HG02571 (cell line): ENCODE results near the gene B3GAT1.
"Not testable (repeated sequence)": the region's sequence is repeated elsewhere in the genome, so short reads cannot be mapped to it uniquely, and the experiment has no call there.

Source experiments
- ATAC-seq: cut with Tn5 transposase; IDR thresholded peaks from one replicate; pipeline ENCODE4 v1.9.1; 2021; ENCODE audit warnings: mild to moderate bottlenecking, moderate library complexity; ENCODE audit not compliant: unreplicated experiment

Gene B3GAT1

DNA sequence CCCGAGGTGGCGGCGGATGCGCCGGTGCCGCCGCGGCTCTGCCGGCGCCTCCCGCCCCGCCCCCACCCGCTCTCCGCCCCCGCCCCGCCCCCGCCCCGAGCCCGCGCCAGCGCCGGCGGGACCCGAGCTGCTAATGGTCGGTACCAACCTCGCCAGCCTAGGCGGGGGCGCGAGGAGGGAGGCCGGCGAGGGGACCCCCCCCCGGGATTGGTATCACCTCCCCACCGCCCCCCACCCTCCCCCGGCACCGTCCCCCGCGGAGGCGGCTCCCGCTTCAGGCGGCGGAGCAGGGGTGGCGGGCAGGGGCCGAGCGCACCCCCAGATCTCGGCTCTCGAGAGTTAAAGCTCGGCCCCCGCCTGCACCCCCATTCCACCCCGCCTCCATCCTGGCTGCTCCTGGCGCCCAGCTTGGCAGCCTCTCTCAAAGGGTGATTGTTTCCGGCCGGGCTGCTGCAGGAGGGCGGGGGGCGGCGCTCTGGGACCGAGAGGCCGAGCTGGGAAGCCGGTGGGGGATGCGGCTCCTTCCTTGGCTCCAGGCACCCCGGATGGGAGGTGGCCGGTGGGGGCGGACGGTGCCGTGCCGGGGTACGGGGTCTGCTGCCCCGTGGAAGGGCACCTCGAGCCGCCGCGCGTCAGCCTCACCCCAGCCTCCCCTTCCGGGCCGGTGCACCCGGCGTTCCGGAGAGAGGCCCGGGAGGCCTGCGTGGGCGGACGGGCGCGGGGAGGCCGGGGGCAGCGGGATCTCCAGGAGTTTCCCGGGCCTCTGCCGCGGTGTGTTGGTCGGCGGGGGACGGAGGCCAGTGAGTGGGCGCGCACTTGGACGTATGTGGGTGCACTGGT lies at the start of gene B3GAT1:
TSS of gene B3GAT1 (minus strand) at position 40 of the 840 bp plus-strand sequence. CDS start 24,583 bp downstream, outside the sequence.
- no peak for ATAC-seq

DNA sequence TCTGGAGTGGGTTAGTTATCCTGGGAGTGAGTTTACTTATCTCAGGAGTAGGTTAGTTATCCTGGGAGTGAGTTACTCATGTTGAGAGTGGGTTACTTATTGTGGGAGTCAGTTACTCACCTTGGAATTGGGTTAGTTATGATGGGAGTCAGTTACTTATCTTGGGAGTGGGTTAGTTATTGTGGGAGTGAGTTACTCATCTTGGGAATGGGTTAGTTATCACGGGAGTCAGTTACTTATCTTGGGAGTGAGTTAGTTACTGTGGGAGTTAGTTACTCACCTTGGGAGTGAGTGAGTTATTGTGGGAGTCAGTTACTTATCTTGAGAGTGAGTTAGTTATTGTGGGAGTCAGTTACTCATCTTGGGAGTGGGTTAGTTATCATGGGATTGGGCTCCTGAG lies 49.6 kb upstream of the B3GAT1 start:
- ATAC-seq: no peak

GRCh38 chr11:134460881-134461280 lies 48.8 kb upstream of the B3GAT1 start:
- ATAC-seq: no peak

GRCh38 chr11:134460062-134460561 lies 48.1 kb upstream of the B3GAT1 start:
- ATAC-seq: no peak

DNA sequence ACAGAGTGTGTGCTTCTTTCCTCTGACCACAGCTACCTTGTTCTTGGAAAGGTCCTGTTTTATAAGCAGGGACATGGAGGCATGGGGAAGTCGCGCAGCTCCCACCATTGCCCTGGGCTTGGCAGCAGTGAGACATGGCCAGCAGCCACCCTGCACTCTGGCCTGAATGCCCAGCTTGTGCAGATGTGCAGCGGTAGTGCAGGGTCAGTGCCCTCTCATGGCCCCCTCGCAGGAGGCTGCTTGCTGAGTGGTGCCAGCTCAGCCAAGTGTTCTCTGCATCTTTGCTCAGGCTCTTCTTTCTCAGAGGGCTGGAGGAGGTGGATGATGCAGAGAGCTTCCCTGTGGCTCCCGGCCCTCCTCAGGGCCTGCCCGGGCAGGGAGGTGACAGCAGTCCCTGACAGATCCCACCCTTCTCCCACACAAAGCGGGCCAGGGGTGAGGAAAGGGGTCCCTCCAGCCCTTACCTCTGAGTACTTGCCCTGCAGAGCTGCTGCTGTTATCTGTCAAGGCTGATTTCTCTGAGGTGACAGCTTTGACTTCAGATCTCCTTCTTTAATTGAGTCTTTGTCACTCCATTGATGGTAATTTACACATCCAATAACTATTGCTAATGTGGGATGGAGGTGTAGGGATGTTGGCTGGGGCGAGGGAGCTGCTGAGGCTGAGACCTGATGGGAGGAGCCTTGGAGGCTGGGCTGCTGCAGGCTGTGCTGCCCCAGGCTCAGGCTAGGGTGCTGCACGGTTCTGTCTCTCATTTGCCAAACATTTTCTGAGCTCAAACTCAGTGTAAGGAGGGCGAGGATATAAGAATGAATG lies 47.4 kb upstream of the B3GAT1 start:
- no peak for ATAC-seq

DNA sequence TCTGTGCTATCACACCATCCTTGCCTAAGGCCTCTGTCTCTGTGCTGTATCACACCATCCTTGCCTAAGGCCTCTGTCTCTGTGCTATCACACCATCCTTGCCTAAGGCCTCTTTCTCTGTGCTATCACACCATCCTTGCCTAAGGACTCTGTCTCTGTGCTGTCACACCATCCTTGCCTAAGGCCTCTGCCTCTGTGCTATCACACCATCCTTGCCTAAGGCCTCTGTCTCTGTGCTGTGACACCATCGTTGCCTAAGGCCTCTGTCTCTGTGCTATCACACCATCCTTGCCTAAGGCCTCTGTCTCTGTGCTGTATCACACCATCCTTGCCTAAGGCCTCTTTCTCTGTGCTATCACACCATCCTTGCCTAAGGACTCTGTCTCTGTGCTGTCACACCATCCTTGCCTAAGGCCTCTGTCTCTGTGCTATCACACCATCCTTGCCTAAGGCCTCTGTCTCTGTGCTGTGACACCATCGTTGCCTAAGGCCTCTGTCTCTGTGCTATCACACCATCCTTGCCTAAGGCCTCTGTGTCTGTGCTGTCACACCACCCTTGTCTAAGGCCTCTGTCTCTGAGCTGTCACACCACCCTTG lies 45.5 kb upstream of the B3GAT1 start:
- not testable (repeated sequence) for ATAC-seq

GRCh38 chr11:134455516-134455915 lies 43.5 kb upstream of the B3GAT1 start:
- no peak for ATAC-seq

DNA sequence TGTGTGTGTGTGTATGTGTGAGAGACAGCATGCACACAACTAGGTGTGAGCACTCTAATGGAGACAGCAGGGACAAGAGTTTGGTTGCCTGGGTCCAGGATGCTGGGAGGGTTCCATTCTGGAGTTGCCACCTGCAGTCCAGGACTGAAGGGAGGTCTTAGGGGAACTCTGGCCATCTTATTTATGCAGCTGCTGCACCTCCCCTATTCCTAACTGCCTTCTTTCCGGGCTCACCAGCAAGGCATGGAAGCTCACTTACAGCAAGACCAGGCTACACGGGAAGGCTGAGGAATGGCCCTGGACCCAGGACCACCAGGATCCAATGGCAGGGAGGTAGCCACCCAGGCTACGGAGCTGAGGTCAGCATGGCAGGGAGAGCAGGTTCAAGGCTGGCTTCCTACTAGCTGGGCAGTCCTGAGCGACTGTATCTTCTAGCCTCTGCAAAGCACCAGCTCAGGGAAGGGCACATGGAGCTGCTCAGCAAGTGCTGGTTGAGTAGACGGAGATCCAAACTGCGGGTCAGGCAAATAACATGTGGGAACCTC lies 42.2 kb upstream of the B3GAT1 start:
- no peak for ATAC-seq

DNA sequence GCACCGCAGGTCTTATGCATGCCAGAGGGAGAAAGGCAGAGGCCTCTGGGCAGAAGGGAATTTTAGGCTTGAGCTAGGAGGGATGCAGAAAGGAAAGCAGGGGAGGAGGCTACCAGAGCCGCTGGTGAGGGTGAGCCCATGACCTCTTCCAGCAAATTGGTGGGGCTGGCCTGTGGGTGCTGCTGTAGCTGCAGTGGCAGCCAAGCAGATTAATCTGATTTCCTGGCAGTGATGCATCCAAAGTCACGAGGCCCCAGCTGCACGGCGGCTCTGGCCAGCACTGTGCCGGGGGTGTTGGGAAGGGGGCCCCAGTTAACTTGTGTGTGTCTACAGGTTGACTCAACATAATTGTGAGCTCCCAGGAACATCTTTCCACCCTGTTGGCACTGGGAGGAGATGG lies 41.4 kb upstream of the B3GAT1 start:
- ATAC-seq: no peak

DNA sequence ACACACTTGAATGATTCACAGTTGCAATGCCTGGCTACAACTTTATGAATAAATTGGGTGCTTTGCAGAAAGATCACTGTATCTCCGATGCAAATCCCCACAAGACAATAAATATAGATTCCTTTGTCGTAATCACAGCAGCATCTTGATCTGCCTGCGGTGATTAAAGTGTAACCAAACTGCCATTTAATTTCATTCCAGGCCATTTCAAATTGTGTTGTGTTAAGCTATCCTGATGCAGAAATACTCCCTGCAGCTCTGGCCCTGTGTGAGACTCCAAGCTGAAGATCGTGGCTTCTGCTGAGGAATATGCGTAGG lies 40.8 kb upstream of the B3GAT1 start:
- ATAC-seq: no peak

GRCh38 chr11:134452026-134452837 lies 40.2 kb upstream of the B3GAT1 start:
- ATAC-seq: no peak

DNA sequence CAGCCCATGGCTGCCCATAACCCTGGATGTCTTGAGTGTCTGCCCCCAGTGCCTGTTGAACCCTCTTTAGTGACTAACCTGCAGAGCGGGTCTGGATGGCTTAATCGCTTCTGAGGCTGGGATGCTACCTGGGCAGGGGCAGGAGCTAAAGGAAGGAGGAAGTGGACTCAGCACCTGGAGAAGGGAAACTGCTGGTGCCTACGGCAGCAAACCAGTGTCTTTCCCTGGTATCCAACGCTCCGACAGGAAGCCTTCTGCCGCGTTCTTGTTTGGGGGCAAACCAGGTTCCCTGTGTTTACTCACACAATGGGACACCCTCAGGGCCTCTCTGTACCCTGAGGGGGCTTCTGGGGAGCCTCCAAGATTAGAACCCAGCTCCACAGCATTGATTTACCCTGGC lies 38.1 kb upstream of the B3GAT1 start:
- ATAC-seq: no peak

GRCh38 chr11:134449713-134450112 lies 37.7 kb upstream of the B3GAT1 start:
- no peak for ATAC-seq

GRCh38 chr11:134449051-134449450 lies 37.0 kb upstream of the B3GAT1 start:
- ATAC-seq: no peak

- no peak for ATAC-seq
Measured at GRCh38 chr11:134447696-134448095, 35.7 kb upstream of the B3GAT1 start.

GRCh38 chr11:134445601-134446325 lies 33.7 kb upstream of the B3GAT1 start:
- ATAC-seq: no peak

DNA sequence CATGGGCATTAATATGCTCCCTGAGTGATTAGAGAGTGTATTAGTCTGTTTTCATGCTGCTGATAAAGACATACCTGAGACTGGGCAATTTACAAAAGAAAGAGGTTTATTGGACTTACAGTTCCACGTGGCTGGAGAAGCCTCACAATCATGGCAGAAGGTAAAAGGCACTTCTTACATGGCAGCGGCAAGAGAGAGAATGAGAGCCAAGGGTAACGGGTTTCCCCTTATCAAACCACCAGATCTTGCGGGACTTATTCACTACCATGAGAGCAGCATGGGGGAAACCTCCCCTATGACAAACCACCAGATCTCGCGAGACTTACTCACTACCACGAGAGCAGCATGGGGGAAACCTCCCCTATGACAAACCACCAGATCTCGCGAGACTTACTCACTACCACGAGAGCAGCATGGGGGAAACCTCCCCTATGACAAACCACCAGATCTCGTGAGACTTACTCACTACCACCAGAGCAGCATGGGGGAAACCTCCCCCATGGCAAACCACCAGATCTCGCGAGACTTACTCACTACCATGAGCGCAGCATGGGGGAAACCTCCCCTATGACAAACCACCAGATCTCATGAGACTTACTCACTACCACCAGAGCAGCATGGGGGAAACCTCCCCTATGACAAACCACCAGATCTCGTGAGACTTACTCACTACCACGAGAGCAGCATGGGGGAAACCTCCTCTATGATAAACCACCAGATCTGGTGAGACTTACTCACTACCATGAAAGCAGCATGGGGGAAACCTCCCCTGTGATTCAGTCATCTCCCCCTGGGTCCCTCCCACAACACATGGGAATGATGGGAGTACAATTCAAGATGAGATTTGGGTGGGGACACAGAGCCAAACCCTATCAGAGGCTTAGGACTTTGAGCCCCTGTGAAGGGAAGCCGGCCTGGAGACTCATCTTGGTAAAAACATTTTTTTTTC lies 32.4 kb upstream of the B3GAT1 start:
- ATAC-seq: not testable (repeated sequence)

- ATAC-seq: no peak
Measured at GRCh38 chr11:134443246-134443645, 31.2 kb upstream of the B3GAT1 start.

DNA sequence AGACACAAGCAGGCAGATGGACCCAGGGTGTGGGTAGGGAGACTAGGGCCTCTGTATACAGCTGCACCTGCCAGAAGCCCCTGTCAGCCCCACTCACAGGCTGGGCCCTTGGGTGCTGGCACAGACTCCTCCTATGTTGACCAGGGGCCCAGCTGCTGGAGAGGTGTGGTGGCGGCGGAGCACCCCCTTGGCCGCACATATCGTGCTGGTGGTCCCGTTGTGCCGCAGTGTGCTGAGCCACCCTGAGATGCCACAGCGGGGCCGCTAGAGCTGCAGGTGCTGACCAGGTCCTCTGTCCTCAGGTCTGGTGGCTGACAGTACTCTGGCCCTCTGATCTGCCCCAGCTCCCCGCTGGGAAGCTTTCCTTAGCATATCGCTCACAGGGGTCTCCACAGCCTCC lies 30.2 kb upstream of the B3GAT1 start:
- no peak for ATAC-seq
